Measurements from ENCODE around the gene APOC1.
"Not testable (repeated sequence)": the region's sequence is repeated elsewhere in the genome, so short reads cannot be mapped to it uniquely, and the experiment has no call there.

APOC1 gene

GRCh38 chr19:44890366-44891015, 23.9 kb upstream of the APOC1 start:
- DNase-seq, result peak; percentile 100

- peak; percentile 48 for DNase-seq
Measured at GRCh38 chr19:44891016-44891882, 23.2 kb upstream of the APOC1 start, which contains the start of gene TOMM40. TSS of gene TOMM40 (plus strand) at chr19:44891254. CDS start at chr19:44891416, 162 bp downstream.

DNA sequence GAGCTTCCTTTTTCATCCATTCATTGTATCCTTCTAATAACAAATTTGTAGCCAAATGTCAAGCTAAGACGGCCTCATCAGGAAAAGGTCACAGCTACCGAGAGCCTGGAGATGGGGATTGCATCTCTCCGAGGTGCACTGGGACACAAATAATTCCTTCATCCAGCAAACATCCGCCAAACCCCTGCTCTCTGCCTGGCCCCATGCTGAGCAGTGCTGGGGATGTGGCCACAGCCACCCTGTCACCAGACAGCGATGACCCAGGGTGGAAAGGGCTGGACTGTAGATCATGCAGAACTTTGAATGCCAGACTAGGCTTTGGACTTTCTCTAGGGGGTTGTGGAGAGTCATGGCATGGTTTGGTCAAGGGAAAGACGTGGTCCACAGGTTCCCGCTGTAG, 21.5 kb upstream of the APOC1 start:
- no peak for DNase-seq

DNA sequence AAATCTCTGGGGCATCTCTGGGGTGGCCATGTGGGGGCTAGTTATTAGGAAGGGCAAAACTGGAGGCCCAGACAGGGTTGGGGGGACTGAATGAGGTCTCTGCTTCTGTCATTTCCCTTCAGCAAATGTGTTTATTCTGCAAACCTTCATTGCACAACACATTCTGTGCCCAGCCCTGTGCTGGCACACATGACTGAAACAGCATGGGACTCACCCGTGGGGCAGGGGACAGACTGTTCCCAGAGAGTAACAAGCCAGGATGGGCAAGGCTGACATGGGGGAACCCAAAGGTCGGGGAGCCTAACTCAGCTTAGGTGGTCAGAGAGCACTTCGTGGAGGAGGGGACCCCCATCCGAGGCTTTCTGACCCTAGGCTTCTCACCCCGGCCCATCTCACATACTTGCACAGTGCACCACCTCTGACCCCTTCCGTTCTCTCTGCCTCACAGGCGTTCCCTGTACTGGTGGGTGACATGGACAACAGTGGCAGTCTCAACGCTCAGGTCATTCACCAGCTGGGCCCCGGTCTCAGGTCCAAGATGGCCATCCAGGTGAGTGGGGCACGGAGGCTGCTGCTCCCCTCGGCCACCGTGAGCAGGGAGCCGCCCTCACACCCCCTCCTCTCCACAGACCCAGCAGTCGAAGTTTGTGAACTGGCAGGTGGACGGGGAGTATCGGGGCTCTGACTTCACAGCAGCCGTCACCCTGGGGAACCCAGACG, 20.9 kb upstream of the APOC1 start:
- no peak for DNase-seq

GRCh38 chr19:44894052-44894400, 20.4 kb upstream of the APOC1 start:
- no peak for DNase-seq

DNA sequence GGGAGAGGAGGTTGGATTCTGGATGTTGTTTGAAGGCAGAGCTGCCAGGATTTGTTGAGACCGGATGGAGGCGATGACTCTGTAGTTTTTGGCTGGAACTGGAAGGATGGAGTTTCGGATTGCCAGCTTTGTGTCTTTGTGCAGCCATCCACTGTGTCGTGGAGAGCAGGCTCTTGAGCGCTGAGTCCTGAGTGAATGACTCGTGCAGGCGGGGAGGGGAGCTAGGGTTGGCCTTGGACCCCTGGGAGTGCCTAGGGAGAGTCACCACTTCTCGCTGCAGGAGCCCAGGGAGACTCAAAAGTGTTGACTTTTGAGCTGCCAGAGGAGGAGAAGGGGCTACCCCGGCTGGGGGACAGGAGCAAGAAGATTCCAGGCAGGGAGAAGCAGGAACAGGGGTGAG, 19.5 kb upstream of the APOC1 start:
- no peak for DNase-seq

DNA sequence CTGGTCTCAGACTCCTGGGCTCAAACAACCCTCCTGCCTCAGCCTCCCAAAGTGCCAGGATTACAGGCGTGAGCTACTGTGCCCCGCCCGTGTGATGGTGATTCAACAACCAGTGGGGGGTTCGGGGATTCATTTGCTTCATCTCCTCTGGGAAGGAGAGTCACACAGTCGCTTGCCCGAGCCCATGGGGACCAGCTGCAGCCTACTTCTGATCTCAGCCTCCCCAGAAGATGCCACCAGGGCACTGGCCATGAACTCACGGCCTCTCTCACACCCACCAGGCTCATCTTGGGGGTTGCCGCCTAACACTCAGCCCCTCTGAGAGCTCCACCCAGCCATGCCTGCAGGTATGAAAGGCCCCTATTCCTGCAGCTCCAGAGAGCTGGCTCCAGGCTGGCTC, 16.6 kb upstream of the APOC1 start:
- DNase-seq, result no peak

DNA sequence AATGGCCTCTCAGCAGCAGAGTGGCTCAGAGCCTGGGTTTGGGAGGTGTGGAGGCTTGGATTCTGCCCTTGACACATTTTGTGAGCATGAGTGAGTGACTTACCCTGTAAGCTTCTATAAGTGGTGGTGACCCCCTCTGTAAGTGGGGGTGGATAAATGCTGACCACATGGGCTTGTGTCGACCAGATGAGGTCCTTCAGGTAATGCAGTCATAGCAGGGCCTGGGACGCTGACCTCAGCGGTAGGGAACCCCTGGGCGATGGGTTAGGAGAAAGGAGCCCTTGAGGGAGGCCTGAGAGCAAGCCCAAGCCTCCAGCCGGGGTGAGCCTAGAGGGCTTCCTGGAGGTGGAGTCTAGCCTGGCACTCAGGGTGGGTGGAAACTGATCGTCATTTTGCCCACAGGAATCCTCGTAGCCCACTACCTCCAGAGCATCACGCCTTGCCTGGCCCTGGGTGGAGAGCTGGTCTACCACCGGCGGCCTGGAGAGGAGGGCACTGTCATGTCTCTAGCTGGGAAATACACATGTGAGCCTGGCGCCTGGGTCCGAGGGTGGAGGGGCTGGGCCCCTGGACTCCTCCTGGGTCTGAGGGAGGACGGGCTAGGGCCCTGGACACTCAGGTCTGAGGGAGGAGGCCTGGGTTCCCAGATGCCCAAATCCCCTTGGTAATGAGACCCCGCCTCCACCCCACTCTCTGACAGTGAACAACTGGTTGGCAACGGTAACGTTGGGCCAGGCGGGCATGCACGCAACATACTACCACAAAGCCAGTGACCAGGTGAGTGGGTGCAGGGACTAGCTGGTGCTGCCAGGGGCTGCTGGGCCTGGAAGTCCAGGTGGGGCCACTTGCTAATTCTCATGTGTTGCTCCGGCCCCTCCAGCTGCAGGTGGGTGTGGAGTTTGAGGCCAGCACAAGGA, 13.8 kb upstream of the APOC1 start:
- DNase-seq, result no peak

- DNase-seq, result no peak
Measured at GRCh38 chr19:44903216-44903601, 11.2 kb upstream of the APOC1 start.

GRCh38 chr19:44903602-44904425, 10.6 kb upstream of the APOC1 start:
- peak; percentile 77 for DNase-seq

DNA sequence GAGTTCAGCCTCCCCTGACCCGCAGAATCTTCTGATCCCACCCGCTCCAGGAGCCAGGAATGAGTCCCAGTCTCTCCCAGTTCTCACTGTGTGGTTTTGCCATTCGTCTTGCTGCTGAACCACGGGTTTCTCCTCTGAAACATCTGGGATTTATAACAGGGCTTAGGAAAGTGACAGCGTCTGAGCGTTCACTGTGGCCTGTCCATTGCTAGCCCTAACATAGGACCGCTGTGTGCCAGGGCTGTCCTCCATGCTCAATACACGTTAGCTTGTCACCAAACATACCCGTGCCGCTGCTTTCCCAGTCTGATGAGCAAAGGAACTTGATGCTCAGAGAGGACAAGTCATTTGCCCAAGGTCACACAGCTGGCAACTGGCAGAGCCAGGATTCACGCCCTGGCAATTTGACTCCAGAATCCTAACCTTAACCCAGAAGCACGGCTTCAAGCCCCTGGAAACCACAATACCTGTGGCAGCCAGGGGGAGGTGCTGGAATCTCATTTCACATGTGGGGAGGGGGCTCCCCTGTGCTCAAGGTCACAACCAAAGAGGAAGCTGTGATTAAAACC, 9.9 kb upstream of the APOC1 start:
- no peak for DNase-seq

DNA sequence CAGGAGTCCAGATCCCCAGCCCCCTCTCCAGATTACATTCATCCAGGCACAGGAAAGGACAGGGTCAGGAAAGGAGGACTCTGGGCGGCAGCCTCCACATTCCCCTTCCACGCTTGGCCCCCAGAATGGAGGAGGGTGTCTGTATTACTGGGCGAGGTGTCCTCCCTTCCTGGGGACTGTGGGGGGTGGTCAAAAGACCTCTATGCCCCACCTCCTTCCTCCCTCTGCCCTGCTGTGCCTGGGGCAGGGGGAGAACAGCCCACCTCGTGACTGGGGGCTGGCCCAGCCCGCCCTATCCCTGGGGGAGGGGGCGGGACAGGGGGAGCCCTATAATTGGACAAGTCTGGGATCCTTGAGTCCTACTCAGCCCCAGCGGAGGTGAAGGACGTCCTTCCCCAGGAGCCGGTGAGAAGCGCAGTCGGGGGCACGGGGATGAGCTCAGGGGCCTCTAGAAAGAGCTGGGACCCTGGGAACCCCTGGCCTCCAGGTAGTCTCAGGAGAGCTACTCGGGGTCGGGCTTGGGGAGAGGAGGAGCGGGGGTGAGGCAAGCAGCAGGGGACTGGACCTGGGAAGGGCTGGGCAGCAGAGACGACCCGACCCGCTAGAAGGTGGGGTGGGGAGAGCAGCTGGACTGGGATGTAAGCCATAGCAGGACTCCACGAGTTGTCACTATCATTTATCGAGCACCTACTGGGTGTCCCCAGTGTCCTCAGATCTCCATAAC, 8.8 kb upstream of the APOC1 start, which contains the start of gene APOE:
Gene APOE, plus strand, starts transcription at position 360 of the 724 bp plus-strand sequence. CDS start 829 bp downstream, outside the sequence.
- no peak for DNase-seq

- no peak for DNase-seq
Measured at GRCh38 chr19:44907613-44908012, 6.8 kb upstream of the APOC1 start.

GRCh38 chr19:44908074-44908835, 6.2 kb upstream of the APOC1 start:
- DNase-seq, result no peak

DNA sequence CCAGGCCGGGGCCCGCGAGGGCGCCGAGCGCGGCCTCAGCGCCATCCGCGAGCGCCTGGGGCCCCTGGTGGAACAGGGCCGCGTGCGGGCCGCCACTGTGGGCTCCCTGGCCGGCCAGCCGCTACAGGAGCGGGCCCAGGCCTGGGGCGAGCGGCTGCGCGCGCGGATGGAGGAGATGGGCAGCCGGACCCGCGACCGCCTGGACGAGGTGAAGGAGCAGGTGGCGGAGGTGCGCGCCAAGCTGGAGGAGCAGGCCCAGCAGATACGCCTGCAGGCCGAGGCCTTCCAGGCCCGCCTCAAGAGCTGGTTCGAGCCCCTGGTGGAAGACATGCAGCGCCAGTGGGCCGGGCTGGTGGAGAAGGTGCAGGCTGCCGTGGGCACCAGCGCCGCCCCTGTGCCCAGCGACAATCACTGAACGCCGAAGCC, 5.6 kb upstream of the APOC1 start:
- no peak for DNase-seq

DNA sequence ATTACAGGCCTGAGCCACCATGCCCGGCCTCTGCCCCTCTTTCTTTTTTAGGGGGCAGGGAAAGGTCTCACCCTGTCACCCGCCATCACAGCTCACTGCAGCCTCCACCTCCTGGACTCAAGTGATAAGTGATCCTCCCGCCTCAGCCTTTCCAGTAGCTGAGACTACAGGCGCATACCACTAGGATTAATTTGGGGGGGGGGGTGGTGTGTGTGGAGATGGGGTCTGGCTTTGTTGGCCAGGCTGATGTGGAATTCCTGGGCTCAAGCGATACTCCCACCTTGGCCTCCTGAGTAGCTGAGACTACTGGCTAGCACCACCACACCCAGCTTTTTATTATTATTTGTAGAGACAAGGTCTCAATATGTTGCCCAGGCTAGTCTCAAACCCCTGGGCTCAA, 4.6 kb upstream of the APOC1 start:
- no peak for DNase-seq

GRCh38 chr19:44911896-44912295, 2.5 kb upstream of the APOC1 start:
- DNase-seq, result not testable (repeated sequence)

DNA sequence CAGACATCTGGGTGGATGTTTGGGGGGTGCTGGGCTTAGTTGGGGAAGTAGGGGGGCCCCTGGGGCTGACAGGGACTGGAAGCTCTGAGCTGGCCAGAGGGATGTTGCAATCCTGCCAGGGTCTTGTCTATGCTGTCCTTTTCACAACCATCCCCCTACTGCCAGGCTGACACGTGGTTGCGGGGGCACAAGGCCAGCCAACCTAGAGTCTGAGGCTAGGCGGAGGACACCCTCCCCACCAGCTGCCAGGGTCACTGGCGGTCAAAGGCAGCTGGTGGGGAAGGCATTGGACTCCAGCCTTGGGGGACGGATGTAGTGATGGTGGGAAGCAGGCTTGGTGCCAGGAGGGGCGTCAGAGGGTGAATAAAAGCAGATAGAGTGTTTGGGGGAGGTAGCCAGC, 1.6 kb upstream of the APOC1 start:
- DNase-seq, result no peak

Measured in activated CD4-positive, alpha-beta T cell treated with anti-CD3 and anti-CD28 coated beads, Interleukin-10, Interleukin-2, amounts not matched to agents 100 ng/mL and 50 ng/mL, durations not matched to agents 16 hours and 8 hours (primary cell).